T-helper 2 cell treated with Interferon-gamma antibody and Interleukin-4, amounts not matched to agents 100 ng/mL and 5 ng/mL, for 36 hours (primary cell): ENCODE results near the gene DAND5. TPM values are rescaled to one million over a fixed set of nuclear protein-coding genes. Genes with fewer than 3 reads are reported as not detected.

Experiments used
- intact Hi-C: fragments of 100-400 bp; cut with micrococcal nuclease; formaldehyde crosslinking; loops from one replicate; pipeline ENCODE4 v1.15.1; 2023
- total RNA-seq: library from RNA; stranded (reverse); gene quantifications from 2 replicates; pipeline ENCODE4 v1.2.3, GENCODE V29; 2022

Gene DAND5
- total RNA-seq, 1 donor from 2014 or later, result not detected

DNA sequence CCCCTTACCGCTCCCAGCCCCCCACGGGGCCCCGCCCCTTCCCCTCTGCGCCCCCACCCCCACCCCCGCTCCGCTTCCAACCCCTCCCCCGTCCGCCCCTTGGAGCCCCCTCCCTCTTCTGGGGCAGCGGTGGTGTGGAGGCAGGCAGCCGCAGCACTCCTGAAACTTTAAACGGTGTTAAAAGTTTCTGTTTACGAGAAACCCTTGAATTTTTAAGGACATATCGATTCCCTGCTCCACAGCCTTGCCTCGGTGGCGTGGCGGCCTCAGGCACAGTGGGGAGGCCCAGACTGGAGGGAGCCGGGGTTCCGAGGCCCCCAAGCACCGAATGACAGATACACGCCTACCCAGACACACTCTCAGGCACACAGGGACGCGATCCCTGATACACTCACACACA is 21.1 kb downstream of the DAND5 start:
- intact Hi-C loops, result no loop called here

DNA sequence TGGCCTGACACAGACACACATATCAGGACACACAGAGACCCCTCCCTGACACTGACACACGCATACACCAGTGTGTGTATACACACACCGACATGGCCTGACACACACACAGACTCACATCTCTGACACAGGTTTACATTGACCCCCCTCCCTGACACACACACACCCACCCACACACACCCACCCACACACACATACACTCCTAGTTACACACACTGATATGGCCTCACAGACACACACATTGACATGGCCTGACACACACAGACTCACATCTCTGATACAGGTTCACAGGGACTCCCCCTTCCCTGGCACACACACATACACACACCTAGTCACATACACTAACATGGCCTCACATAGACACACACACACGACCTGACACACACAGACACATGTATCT is 21.5 kb downstream of the DAND5 start:
- intact Hi-C loops, result no loop called here

DNA sequence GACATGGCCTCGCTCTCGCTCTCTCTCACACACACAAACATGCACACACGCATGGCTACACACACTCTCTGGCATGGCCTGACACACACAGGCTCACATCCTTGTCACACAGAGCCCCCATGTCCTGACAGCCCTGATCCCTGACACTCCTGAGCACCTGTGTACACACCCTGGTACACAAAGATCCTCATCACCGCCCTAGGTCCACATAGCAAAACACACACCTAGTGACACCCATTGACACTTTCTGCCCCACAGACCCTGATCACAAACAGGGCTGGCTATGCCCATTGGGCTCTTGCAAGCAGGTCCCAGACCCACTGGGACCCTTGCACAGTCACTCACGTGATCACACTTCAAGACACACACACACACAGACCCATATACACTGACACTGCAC is 21.9 kb downstream of the DAND5 start:
- intact Hi-C loops, result no loop called here

DNA sequence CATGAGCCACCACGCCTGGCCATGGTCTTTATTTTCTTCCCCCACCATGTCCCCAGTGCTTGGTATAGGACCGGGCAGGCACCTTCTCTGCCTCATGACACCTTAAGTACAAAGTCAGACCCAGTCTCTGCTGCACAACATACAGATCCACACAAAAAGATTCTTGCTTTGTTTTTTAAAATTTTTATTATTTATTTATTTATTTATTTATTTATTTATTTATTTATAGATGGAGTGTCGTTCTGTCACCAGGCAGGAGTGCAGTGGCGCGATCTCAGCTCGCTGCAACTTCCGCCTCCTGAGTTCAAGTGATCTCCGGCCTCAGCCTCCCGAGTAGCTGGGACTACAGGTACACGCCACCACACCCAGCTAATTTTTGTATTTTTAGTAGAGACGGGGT is 23.4 kb downstream of the DAND5 start:
- intact Hi-C loops, result no loop called here

DNA sequence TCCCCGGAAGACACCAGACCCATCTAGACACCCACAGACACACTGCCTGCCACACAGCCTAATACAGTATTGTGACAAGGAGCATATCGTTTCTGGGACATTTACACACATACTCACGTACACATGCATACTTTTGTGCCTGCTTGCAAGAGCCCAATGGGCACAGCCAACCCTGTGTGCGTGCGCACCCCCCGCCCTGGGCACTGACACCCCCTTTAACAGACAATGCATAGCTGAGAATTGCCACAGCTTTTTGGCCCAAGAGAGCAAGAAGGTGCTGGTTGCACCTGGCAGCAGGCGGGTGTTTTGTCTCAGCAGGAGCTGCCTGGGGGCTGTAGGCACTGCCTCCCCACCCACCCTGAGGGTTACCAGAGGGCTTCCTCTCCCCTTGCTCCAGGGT is 24.2 kb downstream of the DAND5 start:
- intact Hi-C loops, result no loop called here

DNA sequence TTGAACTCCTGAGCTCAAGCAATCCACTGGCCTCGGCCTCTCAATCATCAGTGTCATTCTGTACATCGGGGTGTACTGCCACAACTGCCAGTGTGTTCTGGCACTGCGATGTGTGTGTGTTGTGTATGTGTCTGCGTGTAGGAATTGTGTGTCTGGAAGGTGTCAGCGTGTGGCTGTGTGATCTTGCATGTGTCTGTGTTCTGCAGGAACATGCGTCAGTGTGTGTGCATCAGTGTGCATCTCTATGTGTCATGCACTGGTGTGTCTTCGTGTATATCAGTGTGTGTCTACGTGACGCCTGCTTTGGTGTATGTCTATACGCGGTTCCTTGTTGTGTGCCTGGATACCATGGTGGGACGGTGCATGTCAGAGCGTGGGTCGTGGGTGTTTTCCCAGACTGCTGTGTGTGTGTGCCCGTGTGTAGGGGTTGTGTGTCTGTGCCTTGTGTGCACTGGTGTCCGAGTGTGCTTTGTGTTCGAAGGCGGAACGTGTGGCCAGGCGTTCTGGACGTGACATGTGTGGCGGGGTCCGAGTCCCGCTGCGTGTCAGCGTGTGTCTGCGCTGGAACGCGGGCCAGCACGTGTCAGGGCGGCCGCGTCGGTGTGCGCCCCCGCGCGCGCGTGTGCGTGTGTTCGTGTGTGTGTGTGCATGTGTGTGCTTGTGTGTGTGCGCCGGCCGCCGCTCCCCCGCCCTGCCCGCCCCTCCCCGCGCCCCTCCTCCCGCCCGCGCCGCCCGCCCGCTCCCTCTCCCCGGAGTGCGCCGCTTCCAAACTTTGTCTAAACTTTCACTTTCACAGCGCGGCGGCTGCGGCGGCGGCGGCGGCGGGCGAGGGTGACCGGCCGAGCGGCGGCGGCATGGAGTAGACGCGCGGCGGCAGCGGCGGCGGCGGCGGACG is 25.6 kb downstream of the DAND5 start, which contains the start of gene NFIX:
NFIX (plus strand) TSS at position 775 of the 895 bp plus-strand sequence. CDS start 363 bp downstream, outside the sequence.
- intact Hi-C loops, result no loop called here

DNA sequence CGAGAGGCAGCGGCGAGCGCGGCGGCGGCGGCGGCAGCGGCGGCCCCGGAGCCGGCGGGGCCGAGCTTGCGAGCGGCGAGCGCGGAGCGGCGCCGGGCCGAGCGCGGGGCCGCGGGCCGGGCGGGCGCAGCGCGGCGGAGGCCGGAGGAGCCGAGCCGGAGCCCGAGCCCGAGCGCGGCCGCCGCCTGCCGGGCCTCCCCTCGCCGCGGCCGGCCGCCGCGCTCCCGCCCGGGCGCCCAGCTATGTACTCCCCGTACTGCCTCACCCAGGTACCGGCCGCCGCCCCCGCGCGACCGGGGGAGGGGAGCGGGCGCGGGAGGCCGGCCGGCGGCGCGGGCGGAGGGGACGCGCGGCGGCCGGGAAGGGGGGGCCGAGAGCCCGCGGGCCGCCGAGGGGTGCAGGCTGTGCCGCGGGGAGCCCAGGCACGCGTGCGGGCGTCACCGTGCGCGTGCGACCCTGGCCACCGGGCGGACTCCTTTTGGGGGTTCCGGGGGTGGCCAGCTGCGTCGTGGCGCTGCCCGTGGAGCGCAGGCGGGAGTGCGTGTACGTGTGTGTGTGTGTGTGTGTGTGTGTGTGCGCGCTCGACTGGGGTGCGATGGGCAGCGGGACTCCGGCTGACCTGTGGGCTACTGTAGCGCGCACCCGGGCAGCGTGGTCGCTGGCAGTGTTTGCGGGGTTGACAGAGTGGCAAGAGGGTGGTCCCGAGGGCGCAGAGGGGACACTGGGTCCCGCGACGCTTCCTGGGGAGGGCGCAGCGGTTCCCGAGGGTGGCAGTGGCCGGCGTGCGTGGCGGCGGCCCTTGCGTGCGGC is 26.4 kb downstream of the DAND5 start:
- intact Hi-C loops, result no loop called here

DNA sequence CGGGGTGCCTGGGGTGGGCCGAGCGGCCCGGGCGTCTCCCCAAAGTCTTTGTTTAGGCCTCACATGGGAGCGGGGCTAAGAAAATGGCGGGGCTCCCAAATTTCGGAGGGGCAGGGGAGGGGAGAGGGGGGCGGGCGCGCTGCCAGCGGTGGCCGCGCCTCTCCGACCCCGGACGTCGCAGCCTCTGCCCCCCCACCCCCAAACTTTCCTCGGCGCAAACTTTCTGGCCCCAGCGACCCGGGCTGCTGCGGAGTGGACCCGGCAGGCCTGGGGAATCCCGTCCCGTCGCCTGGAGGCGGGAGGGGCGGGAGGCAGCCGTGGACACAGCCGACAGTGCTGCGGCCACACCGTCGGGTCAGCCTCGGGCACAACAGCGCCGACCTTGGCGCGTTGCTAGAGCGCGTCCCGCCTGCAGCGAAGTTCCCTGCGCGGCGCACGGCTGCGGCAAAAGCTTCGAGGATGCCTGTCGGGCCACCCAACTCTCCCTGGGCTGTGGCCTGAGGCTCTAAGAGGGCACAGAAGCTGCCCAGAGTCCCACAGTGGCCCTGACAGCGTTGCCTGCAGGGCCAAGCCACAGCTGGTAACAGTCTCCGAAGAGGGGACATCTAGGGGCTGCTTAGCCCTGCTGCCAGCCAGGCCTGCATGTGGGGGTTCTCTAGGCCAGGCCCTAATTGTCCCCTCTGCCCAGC is 27.2 kb downstream of the DAND5 start:
- intact Hi-C loops, result no loop called here

DNA sequence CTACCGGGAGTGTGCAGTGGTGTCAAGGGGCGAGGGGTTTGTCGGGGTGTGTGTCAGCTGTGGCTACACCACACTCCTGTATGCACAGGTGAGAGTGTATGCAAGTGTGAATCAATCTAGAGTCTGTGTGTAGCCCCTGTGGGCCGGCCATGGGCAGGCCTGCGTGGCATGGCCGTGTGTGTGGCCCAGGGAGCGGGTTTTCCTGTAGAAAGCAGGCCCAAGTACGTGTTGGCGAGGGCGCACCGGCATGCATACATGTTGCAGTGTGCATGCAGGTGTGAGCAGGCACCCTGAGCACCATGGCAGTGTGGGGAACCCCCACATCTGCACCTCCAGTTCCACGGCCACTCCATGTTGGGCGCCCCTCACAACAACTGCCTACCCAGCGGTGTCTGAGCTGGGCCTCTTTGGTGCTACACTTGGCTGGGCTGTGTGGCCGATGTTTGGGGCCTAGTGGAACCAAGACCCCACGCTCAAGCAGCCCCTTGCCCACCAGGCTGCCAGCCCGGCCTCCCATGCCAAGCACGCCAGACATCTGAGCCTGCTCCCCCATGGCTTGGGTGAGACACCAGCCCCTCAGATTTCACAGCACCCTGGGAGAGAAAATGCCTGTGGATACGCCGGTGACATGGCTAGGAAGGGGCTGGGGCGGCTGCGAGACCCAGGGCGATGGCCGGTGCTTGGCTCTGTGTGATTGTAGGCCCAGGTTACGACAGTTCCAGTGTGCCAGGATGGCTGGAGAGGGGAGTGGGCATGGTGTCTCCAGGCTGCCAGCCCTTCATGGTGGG is 28.0 kb downstream of the DAND5 start:
- intact Hi-C loops, result no loop called here

DNA sequence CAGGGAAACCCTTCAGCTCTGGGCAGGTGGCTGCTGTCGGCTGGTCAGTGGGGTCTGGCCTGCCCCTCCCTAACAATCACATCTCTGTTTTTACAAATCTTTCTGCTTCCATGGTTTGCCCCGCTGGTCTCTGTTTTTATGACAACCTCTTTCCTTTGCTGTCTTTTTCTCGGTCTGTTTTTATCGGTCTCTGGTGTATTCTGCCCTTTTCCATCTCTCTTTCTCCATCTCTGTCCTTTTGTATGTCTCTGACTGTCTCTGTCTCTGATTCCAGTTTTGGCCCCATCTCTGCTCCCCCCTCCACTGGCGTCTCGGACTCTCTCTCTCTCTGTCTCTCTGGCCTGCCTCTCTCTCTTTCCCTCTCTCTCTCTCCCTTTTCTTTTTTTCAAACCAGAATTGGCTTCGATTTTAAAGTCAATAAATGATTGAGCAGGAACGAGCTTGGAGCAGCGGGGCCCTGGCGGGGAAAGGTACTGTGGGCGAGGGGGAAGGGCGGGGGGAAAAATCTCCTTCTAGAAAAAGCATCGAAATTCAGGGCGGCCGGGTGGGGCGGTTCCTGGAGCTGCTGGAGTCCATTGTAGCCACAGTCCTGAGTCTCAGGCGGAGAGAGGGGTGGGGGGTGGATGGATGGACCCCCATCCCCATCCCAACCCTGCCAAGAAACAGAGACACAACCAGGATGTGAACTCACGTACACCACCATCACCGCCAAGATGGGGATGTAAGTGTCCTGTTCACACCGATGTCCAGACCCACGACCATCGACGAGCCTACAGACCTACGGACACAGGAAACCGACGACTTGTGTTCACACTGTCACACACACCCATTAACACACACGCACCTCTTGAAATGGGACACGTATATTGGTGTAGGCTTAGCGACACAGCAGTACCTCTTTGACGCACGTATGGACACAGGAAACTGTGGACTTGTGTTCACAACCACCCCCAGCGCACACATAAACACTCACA is 28.9 kb downstream of the DAND5 start:
- intact Hi-C loops, result no loop called here

DNA sequence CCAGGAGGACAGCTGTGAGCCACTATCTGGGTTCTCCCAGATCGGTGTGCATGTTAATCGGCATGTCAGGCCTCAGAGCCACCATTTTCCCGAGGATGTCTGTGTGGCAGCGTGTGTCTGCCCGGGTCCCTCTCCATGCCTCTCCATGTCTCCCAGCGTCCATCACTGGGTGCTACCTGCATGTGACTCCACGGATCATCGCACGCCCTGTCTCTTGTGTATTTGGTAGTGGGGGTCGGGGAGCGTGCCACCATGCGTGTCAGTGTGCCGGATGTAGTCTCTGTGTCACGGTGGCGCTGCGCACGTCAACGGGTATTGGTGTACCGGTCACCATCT is 31.8 kb downstream of the DAND5 start:
- intact Hi-C loops, result no loop called here

DNA sequence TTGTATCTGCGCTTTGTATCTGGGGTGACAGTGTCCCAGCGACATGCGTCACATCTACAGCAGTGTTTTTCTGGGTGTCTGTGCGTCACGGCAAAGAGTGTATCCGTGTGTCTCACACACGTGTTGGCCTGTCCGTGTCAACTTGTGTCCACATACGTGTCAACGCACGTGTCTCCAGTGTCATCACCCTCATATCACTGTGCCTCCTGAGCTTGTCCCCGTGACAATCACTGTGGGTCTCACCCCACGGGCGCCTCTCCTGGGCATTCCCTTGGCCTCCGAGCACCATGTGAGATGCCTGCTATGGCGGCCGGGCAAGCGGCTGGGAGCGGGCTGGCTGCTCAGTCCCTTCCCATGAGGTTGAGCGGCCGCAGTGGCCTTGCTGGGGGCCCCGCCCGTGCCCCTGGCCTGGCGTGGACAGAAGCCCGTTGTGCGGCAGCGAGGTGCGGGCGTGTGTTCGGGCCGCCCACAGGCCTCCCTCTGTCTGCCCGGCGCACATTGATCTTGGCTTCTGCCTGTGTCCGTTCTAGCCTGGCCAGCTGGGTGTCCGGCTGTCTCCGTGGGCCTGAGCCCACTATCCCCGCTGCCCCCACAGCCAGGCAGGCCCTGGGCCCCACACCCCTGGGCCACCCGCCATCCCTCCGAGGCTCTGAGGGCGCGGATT is 32.3 kb downstream of the DAND5 start:
- intact Hi-C loops, result no loop called here

DNA sequence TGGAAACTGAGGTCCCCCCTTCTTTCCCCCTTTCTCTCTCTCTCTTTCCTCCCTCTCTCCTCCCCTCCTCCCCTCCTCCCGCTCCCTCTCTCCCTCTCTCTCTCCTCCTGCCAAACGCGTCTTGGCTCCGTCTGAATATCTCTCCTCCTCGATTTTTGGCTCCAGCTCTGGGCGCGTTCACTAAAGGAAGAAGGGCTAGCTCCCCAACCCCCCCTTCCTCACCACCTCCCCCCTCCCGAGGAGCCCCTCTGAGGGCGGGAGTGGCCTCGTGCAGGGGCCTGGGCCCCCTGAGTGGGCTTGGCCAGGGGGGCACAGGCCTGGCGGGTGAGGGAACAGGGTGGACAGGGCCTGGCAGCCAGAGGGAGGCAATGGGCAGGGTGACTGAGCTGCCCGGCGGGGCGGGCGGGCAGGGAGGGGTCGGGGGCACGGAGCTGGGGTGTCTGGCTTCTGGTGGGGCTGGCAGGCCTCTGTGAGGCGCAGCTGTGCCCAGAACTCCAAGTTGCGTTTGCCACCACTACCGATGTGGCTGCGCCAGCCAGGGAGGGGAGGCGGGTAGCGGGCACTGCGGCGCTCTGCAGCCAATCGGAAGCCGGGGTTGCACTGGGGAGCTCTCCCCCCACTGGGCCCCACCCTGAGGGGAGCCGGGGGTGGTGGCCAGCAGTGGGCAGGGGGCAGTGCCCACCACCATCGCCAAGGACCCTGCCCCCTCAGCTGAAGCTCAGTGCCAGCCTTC is 33.0 kb downstream of the DAND5 start:
- intact Hi-C loops, result no loop called here

DNA sequence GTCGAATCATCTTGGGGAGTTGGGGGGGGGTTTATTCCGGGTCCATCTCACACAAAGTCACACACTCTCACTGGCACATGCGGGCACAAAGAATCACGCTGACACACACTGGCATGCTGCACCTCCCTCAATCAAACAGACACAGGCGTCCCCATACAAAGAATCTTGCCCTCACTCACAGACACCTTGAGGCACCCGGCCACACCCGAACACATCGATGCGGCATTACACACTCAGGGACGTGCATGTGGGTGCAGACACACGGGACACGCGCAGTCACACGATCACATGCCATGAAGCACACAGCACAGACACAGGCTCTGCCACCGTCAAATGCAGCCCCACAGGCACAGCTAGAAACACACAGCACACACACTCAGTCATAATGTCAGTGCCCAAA is 33.7 kb downstream of the DAND5 start:
- intact Hi-C loops, result no loop called here

DNA sequence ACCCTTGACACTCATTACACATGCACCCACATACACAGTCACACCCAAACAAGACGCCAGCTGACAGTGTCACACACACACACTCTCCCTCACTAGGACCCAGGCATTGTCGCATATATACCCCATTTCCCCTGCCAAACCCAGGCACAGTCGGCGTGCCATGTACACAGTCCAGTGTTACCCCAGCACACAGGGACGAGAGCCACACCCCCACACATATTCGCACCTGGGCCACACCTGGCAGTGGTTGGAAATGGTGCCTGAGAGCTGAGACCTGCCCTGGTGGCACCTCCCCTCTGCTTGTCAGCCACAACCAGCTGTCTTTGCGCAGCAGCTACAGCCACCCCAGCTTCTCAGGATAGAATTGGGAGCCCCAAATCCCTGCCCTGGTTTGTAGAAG is 34.9 kb downstream of the DAND5 start:
- intact Hi-C loops, result no loop called here

DNA sequence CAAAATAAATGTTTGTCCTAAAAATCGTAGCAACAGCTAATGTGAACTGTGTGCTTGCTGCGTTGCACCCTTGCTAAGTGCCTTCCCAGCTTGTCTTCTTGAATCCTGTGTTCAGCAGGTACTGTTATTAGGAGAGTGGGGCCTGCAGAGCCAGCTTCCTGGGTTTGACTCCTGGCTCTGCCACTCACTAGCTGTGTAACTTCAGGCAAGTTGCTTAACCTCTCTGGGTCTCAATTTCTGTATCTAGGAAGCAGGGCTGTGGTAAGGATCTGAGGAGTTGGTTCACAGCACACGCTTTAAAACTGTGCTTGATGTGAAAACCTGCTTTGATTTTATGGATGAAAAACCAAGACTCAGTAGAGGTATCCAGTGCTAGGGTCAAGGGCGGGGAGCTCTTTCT is 35.9 kb downstream of the DAND5 start:
- intact Hi-C loops, result no loop called here

DNA sequence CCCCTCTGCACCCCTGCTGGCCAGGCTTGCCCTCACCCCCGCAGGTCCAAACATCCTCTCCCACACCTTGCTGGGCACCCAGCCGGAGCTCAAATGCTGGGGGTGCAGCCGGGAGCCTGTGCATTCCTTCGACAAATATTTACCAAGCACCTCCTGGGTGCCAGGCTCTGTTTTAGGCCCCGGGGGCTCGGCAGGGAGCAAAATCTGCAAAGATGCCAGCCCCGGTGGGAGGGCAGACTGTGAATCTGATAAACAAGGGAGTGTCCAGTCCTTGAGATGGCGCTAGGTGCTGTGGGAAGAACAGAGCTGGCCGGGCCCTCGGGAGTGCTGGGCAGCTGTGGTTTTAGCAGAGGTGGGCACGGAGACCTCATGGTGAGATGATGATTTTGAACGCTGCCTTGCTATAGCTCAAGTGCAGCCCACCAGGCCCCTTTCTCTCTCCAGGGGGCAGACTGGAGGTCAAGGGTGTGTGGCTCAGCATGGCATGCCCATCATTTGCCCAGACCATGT is 36.5 kb downstream of the DAND5 start:
- intact Hi-C loops, result no loop called here

DNA sequence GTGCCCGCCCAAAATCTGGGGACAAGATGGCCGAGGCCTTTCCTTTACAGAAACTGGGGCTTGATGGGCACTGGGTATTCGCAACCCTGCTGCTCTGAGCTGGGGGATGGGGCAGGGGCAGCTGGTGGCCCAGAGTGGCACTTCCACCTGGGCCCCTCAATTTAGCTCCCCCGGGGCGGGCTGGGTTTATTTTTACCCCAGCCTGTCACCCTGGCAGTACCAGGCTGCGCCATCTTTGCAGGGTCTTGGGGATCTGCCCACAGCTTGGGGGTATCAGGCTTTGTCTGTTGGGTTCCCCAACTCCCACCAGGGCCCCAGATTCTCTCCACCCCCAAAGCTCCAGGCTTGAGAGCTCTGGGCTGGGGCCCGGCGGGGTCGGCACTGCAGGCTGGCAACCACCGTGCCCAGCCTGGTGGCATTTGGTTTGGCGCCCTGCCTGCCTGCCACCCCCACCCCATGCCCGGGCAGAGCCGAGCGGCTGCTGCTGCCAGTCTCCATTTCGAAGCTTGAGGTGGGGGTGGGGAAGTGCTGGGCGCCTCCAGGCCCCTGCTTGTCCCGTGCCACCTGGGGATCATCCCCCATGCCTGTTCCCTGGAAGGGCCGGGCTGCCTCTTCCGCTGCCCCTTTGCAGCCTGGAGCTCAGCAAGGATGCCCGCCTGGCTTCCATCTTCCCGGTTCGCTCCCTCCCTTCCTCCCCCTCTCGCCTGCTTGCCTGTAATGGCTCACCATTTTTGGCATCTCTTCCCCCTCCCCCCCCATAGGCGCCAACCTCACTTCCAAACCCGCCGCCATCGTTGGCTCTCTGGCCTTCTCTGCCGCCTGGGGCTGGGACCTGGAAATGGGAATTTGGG is 37.3 kb downstream of the DAND5 start:
- intact Hi-C loops, result no loop called here
